K562 (cell line): ENCODE measurements around the gene CDK5R2.

Source experiments
- CTCF ChIP-seq, 3 experiments: IDR thresholded peaks in 2 of 3; conservative IDR thresholded peaks in 1 of 3; 2 replicates each; pipeline ENCODE4 v1.5.1; 2011 to 2012; ENCODE audit warnings: low read length in 3 of 3, mild to moderate bottlenecking in 3 of 3, control low read depth in 2 of 3, improper control_type of control experiment in 1 of 3, inconsistent platforms in 1 of 3, low read depth in 1 of 3, mixed read lengths in 1 of 3, moderate library complexity in 1 of 3; ENCODE audit not compliant: insufficient read depth in 2 of 3
- NBN ChIP-seq: fragments of 450-650 bp; IDR thresholded peaks from 2 replicates; pipeline ENCODE4 v1.6.1; 2016; ENCODE audit warnings: low read depth, mild to moderate bottlenecking

GRCh38 chr2:218910741-218911140 is 48.7 kb upstream of the CDK5R2 start:
- no peak for TF ChIP-seq NBN
- no peak for TF ChIP-seq CTCF (IDR thresholded peaks at IDR 0.05 in 2 of 3, conservative IDR thresholded peaks at IDR 0.05 in 1 of 3; ENCODE audit: insufficient read depth in 2 of 3, low read depth in 1 of 3, low read length in 3 of 3)
